Endothelial cell of umbilical vein (primary cell): ENCODE results near the gene DUS2. TPM values are rescaled to one million over a fixed set of nuclear protein-coding genes. Genes with fewer than 3 reads are reported as not detected.

Experiments used
- BruUV-seq: library from RNA; stranded (reverse); fragments of 400-500 nt; replicated peaks from 2 replicates; lab custom pipeline; 2021; lab: Mats Ljungman, UMichigan
- CTCF ChIA-PET: fragments of 300-600, 350-600 bp; sonication (Branson Sonifier 250); formaldehyde crosslinking; loops from one replicate; lab custom pipeline; 2021; ENCODE audit warnings: antibody characterized with exemption, inconsistent platforms; lab: Charles Lee
- POLR2A ChIA-PET: fragments of 300-600, 350-600 bp; sonication (Branson Sonifier 250); formaldehyde crosslinking; loops from one replicate; lab custom pipeline; 2021; ENCODE audit warnings: antibody characterized with exemption, inconsistent platforms; lab: Charles Lee
- DNase-seq: peaks from one replicate; pipeline ENCODE4 v3.0.0-alpha.2; 2011; ENCODE audit warnings: low read depth, low spot score
- FAIRE-seq: peaks from 2 replicates; lab custom pipeline; 2011; peaks lifted over from hg19 to GRCh38; lab: Jason Lieb, UNC
- H2AFZ ChIP-seq: 2 replicates; pipeline ENCODE4 v1.6.0; 2012; ENCODE audit warnings: low read depth, low read length, control low read depth, inconsistent platforms
- H3K27ac ChIP-seq: 2 replicates; pipeline ENCODE4 v1.5.1; 2011; ENCODE audit warnings: low read depth, mild to moderate bottlenecking, control low read depth, low read length, moderate library complexity; ENCODE audit not compliant: insufficient read depth
- H3K27me3 ChIP-seq, 2 experiments: 2 replicates each; pipeline versions ENCODE4 v1.6.0 to v1.6.1; 2011; ENCODE audit warnings: low read length in 2 of 2, mixed read lengths in 1 of 2; ENCODE audit not compliant: control insufficient read depth in 2 of 2, insufficient read depth in 2 of 2
- H3K36me3 ChIP-seq, 2 experiments: 2 replicates in 1 of 2; 3 replicates in 1 of 2; pipeline ENCODE4 v1.5.1; 2011; ENCODE audit warnings: low read length in 2 of 2, mild to moderate bottlenecking in 1 of 2, moderate library complexity in 1 of 2; ENCODE audit not compliant: control insufficient read depth in 2 of 2, insufficient read depth in 2 of 2; ENCODE audit errors: extremely low read depth in 1 of 2
- H3K4me1 ChIP-seq: 3 replicates; pipeline ENCODE4 v1.5.1; 2011; ENCODE audit warnings: mild to moderate bottlenecking, low read length; ENCODE audit not compliant: control insufficient read depth, insufficient read depth; ENCODE audit errors: extremely low read depth
- H3K4me2 ChIP-seq: 2 replicates; pipeline ENCODE4 v1.6.1; 2011; ENCODE audit warnings: low read length, control low read depth, mixed read lengths; ENCODE audit not compliant: insufficient read depth
- H3K4me3 ChIP-seq, 3 experiments: fragments of 200-600 bp in 1 of 3; sonication (generic), shearing (Covaris generic) in 1 of 3; replicated peaks in 1 of 3; 2 replicates each; pipeline ENCODE4 v1.5.1; 2011 to 2016; ENCODE audit warnings: control low read depth in 3 of 3, low read length in 3 of 3, mild to moderate bottlenecking in 2 of 3, inconsistent platforms in 1 of 3, low read depth in 1 of 3, moderate library complexity in 1 of 3; ENCODE audit not compliant: insufficient read depth in 1 of 3
- H3K79me2 ChIP-seq: 2 replicates; pipeline ENCODE4 v1.6.0; 2012; ENCODE audit warnings: low read length, inconsistent platforms; ENCODE audit not compliant: control insufficient read depth, insufficient read depth
- H3K9ac ChIP-seq: replicated peaks from 2 replicates; pipeline ENCODE3; 2011; ENCODE audit warnings: low read length, control low read depth; ENCODE audit not compliant: insufficient read depth; ENCODE audit errors: extremely low read depth
- H3K9me1 ChIP-seq: replicated peaks from 3 replicates; pipeline ENCODE4 v1.6.0; 2011; ENCODE audit warnings: mild to moderate bottlenecking, low read length; ENCODE audit not compliant: control insufficient read depth, insufficient read depth; ENCODE audit errors: extremely low read depth
- H3K9me3 ChIP-seq: replicated peaks from 2 replicates; pipeline ENCODE4 v1.5.1; 2012; ENCODE audit warnings: low read length, inconsistent platforms; ENCODE audit not compliant: control insufficient read depth, insufficient read depth
- H4K20me1 ChIP-seq: replicated peaks from 2 replicates; pipeline ENCODE3; 2011; ENCODE audit warnings: mild to moderate bottlenecking, low read length; ENCODE audit not compliant: control insufficient read depth, insufficient read depth; ENCODE audit errors: extremely low read depth
- EZH2 ChIP-seq: IDR thresholded peaks from 2 replicates; pipeline ENCODE4 v1.6.1; 2012; ENCODE audit warnings: borderline replicate concordance, low read depth, mild to moderate bottlenecking, moderate library complexity, low read length, inconsistent platforms; ENCODE audit not compliant: severe bottlenecking
- FOS ChIP-seq: IDR thresholded peaks from 2 replicates; pipeline ENCODE4 v1.6.1; 2011; ENCODE audit warnings: mild to moderate bottlenecking, low read length, moderate library complexity, borderline replicate concordance; ENCODE audit not compliant: insufficient read depth
- GATA2 ChIP-seq: IDR thresholded peaks from 2 replicates; pipeline ENCODE4 v1.7.0; 2011; ENCODE audit warnings: low read depth, mild to moderate bottlenecking, moderate library complexity, mixed read lengths, low read length; ENCODE audit not compliant: insufficient read length, insufficient read depth
- JUN ChIP-seq: IDR thresholded peaks from 2 replicates; pipeline ENCODE4 v1.6.1; 2011; ENCODE audit warnings: borderline replicate concordance, low read depth; ENCODE audit not compliant: insufficient read length, insufficient read depth
- MYC ChIP-seq: IDR thresholded peaks from one replicate; pipeline ENCODE4 v1.6.1; 2011; ENCODE audit warnings: mild to moderate bottlenecking, low read depth, low read length
- POLR2A ChIP-seq: IDR thresholded peaks from 2 replicates; pipeline ENCODE4 v1.6.1; 2012; ENCODE audit warnings: low read depth, mild to moderate bottlenecking, control low read depth, low read length
- POLR2AphosphoS5 ChIP-seq: IDR thresholded peaks from 2 replicates; pipeline ENCODE4 v1.6.1; 2012; ENCODE audit warnings: low read depth, mild to moderate bottlenecking, control low read depth, low read length, moderate library complexity; ENCODE audit not compliant: insufficient read depth
- dilution Hi-C: fragments of 300-500 bp; cut with MboI; formaldehyde crosslinking; loops from one replicate; pipeline ENCODE4 v1.15.0; 2019; ENCODE audit warnings: low sequenced_read_pairs; ENCODE audit not compliant: extremely low pct_ligation_motif_present
- intact Hi-C: fragments of 100-400 bp; cut with micrococcal nuclease; formaldehyde crosslinking; loops from one replicate; pipeline ENCODE4 v1.10.0; 2022
- polyA plus RNA-seq, 4 experiments: library from polyadenylated mRNA; depleted of rRNA in 3 of 4; stranded (reverse) in 3 of 4; unstranded in 1 of 4; fragments of >200 nt; gene quantifications; 2 replicates each; pipeline versions ENCODE4 v1.2.1 to v1.2.3, GENCODE V29; 2011 to 2012; ENCODE audit warnings: missing spikeins in 1 of 4
- total RNA-seq: library from RNA; stranded (reverse); gene quantifications from 2 replicates; pipeline ENCODE4 v1.2.3, GENCODE V29; 2021
- TF ChIP-seq, protein P1 (sequence below): IDR thresholded peaks from 2 replicates; pipeline ENCODE4 v1.6.1; 2011; ENCODE audit not compliant: insufficient read depth, insufficient read length
- TF ChIP-seq, protein P2 (sequence below), 2 donors: IDR thresholded peaks; 1 replicate in 1 of 2; 2 replicates in 1 of 2; pipeline ENCODE4 v1.5.1; 2011; ENCODE audit warnings: low read length in 2 of 2, mild to moderate bottlenecking in 2 of 2, moderate library complexity in 2 of 2, control low read depth in 1 of 2, inconsistent platforms in 1 of 2, low read depth in 1 of 2; ENCODE audit not compliant: insufficient read depth in 1 of 2; ENCODE audit errors: extremely low read depth in 1 of 2

Gene DUS2
- total and polyA plus RNA-seq, 2 donors (not counting 3 experiments of a cell fraction or from before 2014, with no cell fraction given) = 16.4 to 21.7 TPM

GRCh38 chr16:67988675-67989074, 34.4 kb upstream of the DUS2 start:
- intact Hi-C loops = no loop called here
- POLR2A ChIA-PET = no interaction called here
- no peak for FAIRE-seq

More at GRCh38 chr16:67988675-67989074, 34.4 kb upstream of the DUS2 start:
- Histone ChIP-seq H3K4me1 (peaks cover 17% of the 10 kb centered on the region), H3K27me3 (no peaks in the 10 kb centered on the region), H3K79me2 (no peaks in the 10 kb centered on the region), H2AFZ (no peak overlapping the region), H3K4me2 (no peak overlapping the region), H3K27ac (no peak overlapping the region), H4K20me1 (no peaks in the 10 kb centered on the region), H3K9ac (no peak overlapping the region), H3K9me3 (no peaks in the 10 kb centered on the region), H3K4me3 (no peak overlapping the region), H3K36me3 (no peaks in the 10 kb centered on the region), H3K9me1 (no peaks in the 10 kb centered on the region)
- no peak for DNase-seq
- no peak for TF ChIP-seq JUN
- no peak for TF ChIP-seq FOS
- TF ChIP-seq GATA2 = no peak
- TF ChIP-seq POLR2A = no peak
- no peak for TF ChIP-seq EZH2
- TF ChIP-seq, protein P1, sequence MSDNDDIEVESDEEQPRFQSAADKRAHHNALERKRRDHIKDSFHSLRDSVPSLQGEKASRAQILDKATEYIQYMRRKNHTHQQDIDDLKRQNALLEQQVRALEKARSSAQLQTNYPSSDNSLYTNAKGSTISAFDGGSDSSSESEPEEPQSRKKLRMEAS = no peak
- TF ChIP-seq MYC = no peak
- TF ChIP-seq POLR2AphosphoS5 = no peak
- TF ChIP-seq, protein P2, sequence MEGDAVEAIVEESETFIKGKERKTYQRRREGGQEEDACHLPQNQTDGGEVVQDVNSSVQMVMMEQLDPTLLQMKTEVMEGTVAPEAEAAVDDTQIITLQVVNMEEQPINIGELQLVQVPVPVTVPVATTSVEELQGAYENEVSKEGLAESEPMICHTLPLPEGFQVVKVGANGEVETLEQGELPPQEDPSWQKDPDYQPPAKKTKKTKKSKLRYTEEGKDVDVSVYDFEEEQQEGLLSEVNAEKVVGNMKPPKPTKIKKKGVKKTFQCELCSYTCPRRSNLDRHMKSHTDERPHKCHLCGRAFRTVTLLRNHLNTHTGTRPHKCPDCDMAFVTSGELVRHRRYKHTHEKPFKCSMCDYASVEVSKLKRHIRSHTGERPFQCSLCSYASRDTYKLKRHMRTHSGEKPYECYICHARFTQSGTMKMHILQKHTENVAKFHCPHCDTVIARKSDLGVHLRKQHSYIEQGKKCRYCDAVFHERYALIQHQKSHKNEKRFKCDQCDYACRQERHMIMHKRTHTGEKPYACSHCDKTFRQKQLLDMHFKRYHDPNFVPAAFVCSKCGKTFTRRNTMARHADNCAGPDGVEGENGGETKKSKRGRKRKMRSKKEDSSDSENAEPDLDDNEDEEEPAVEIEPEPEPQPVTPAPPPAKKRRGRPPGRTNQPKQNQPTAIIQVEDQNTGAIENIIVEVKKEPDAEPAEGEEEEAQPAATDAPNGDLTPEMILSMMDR (IDR thresholded peaks at IDR 0.05; ENCODE audit: extremely low read depth in 1 of 2, insufficient read depth in 1 of 2, low read depth in 1 of 2, low read length in 2 of 2) = no peak
- CTCF ChIA-PET = interaction anchor here (1.8 to 2.4 kb wide), 2 partner anchors 14 to 52 kb away, joined by 5 to 6 read pairs; no protein-coding TSS in a partner anchor
- no TSS peak for BruUV-seq
- dilution Hi-C loops = no loop called here
